ENCODE data around the gene C2CD3. TPM values are rescaled to one million over a fixed set of nuclear protein-coding genes. Genes with fewer than 3 reads are reported as not detected.

C2CD3 gene
- total and polyA plus RNA-seq, 9 of the 15 experiments (the other 6 are each of a cell fraction or from before 2014, with no cell fraction given): 4.4 to 20.2 (median 15.4) TPM

GRCh38 chr11:74012074-74012809 lies 158.6 kb downstream of the C2CD3 start (continued):
- TF ChIP-seq HNRNPK (IDR thresholded peaks at IDR 0.05; ENCODE audit: low read depth, low read length, poor library complexity, severe bottlenecking) (no peak), HSF4 (CRISPR knock-in tag; IDR thresholded peaks at IDR 0.05; ENCODE audit: borderline replicate concordance) (no peak), ZNF551 (CRISPR knock-in tag; IDR thresholded peaks at IDR 0.05) (no peak), CTBP1 (IDR thresholded peaks at IDR 0.05; ENCODE audit: borderline replicate concordance) (no peak), ZNF3 (CRISPR knock-in tag; IDR thresholded peaks at IDR 0.05) (no peak), MXD1 (CRISPR knock-in tag; IDR thresholded peaks at IDR 0.05; ENCODE audit: borderline replicate concordance, poor library complexity, severe bottlenecking) (no peak), MTA3 (IDR thresholded peaks at IDR 0.05; ENCODE audit: borderline replicate concordance) (no peak), ZC3H8 (IDR thresholded peaks at IDR 0.05) (no peak), TSC22D4 (tag; IDR thresholded peaks at IDR 0.05) (no peak), ATF3 (IDR thresholded peaks at IDR 0.05) (no peak), ATF3 (CRISPR knock-in tag; conservative IDR thresholded peaks at IDR 0.05) (0 out of 2 replicates have a peak, but pooled peaks have one; percentile 2), CBFA2T2 (conservative IDR thresholded peaks at IDR 0.05) (peak; percentile 44), RFX7 (CRISPR knock-in tag; IDR thresholded peaks at IDR 0.05) (no peak), PBX2 (CRISPR knock-in tag; IDR thresholded peaks at IDR 0.05; ENCODE audit: low read depth) (no peak), PBX2 (tag; conservative IDR thresholded peaks at IDR 0.05; ENCODE audit: low read depth) (peak; percentile 35; the same call in 1 of the 2 replicates), RNF2 (IDR thresholded peaks at IDR 0.05) (no peak), MLX (CRISPR knock-in tag; conservative IDR thresholded peaks at IDR 0.05) (no peak), CBFA2T3 (IDR thresholded peaks at IDR 0.05) (peak; percentile 68), TAF9B (IDR thresholded peaks at IDR 0.05; ENCODE audit: partially characterized antibody) (no peak), ZNF133 (CRISPR knock-in tag; IDR thresholded peaks at IDR 0.05) (no peak), PHF8 (IDR thresholded peaks at IDR 0.05; ENCODE audit: borderline replicate concordance, low read length) (no peak)
